GM21529 (cell line): ENCODE results near the gene KLHL29.

Experiments
- ATAC-seq: cut with Tn5 transposase; IDR thresholded peaks from one replicate; pipeline ENCODE4 v1.9.1; 2021; ENCODE audit not compliant: unreplicated experiment

The KLHL29 gene

DNA sequence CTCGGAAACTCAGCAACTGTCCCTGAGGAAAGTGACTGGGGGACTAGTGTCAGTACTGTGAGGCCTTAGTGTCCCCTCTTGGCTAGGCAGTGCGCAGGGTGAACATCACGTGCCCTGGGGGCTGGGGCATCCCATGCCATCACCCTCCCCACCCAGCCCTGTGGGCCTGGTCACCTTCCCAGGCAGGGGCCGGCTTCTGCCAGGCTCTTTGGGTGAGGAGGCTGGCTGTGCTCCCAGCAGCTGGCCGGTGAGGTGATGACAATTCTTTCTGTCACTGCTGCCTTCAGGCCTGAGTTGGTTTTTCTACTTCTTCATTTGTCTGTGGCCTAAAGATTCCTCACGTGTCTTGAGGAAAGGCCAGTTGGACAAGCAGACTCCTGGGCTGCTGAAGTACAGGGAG, 180.8 kb downstream of the KLHL29 start:
- no peak for ATAC-seq

DNA sequence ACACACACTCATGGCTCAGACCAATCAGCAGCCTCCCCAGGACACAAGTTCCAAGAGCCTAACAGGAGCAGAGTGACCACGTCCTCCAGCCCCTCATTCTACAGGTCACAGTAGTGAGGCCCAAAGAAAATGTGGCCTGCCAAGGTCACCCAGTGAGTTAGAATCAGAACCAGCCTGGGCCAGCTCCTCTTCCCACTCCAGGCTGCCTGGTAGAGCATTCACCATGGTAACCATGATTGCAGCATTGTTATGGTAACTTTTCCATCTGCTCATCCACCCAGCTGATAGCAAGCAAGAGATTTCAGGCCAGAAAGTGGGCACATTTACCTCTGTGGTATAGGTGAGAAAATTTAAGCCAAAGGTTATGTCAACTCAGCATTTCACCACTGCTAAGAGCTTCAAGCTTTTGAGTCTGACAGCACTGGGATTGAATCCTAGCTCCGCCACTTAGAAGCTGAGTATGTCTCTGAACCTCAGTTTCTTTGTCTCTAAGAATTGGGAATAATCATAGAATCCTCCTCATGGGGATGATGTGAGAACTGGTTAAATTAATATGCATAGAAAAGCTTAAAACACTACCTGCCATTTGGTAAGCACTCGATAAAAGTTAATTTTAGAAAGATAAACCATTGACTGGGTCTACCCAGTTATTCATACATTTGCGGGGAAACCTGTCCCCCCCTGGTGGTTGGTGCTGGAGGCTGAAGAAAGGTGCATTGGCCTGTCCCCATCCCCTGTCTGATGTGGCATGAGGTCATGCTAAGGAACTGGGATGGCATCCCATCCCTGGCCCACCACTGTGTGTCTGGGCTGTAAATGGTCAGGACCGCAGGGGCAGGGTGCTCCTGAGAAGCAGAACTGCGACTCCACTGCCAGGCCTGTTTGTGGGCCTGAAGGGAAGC, 181.5 kb downstream of the KLHL29 start:
- ATAC-seq = no peak

DNA sequence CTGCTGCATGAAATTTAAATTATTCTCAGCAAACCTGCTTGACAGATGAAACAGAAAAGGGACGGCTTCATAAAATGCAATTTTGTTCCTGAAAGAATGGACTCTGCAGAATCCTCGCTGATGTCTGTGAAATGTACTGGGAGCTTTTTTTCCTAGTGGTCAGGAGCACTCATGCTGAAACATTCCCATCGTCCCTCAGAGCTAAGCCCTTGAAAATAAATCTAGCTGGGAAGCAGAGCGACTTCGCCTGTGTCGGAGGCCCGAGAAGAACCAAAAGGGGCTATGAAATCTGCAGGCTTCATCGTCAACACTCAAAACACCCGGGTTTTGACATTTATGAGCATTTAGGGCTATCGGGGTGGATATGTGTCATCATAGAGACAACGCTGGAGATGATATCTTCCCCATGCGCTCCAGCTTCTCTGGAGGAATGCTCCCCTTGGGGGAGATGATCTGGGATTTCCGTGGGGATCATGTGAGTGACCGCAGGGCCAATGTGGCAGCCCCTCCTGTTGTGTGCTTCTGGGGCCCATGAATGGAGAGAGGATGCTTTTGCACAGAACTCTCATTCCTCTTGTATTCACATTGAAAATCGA, 182.3 kb downstream of the KLHL29 start:
- ATAC-seq = no peak

DNA sequence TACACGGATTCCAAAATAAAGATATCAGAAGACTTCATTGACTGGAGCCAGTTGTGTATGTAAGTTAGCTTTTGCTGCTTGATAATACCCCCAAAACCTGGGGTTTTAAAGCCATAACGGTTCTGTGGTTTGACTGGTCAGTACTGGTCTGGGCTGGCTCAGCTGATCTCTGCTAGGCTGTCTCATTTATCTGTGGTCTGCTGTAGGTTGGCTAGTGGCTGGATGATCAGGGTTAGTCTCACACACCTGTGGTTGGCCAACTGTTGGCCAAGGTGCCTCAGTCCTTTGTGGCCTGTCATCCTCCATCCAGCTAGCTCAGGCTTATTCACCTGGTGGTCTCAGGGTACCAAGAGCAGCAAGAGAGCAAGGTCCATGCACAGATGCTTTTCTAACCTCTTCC, 183.2 kb downstream of the KLHL29 start:
- ATAC-seq = no peak

DNA sequence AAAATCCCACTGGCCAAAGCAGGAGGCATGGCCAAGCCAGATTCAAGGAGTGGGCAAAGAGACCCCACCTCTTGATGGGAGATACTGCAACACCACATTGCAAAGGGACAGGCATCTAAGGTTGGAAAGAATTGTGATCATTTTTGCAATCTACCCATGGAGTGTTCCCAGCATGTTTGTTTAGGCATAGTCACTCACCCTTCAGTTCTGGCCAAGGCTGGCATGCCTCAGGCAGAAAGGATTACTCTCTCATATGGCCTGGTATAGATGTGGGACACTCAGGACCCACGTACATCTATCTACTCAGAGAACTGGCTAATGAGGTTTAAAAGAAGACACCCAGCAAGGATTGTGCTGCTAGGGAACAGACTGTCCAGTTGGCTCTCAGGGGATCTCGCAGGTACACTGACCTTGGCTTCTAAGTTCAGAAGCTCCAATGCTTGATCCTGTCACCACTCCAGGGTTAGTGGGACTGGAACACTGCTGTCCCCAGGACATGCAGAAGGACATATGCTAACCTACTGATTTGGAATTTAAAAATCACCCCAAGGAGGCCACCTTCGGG, 183.7 kb downstream of the KLHL29 start:
- no peak for ATAC-seq

DNA sequence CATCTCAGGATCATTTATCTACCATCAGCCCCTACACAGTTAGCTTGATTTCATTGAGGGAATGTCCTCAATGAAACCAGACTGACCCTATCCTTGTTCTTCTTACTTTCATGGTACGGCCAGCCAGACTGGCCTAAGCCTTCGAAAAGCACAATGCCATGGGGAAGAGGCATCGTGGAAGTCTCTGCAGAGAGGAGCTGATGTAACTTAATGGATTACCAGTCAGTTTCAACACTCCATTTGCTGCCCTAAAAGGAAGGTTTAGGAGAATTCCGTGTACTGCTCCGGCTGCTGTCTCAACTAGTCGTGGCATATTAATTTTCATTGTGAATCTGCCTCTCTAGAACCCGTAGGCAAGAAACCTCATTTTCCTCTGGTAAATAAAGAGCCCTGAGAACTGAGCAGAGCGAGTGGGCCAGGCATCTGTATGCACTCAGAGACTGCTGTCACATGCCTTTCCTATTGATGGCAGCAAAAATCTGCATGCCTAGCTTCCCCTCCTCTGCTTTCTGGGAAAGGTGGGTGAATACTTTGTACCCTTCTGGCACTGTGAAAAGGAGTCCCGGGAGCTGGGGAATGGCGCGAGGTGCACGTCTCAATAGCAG, 184.9 kb downstream of the KLHL29 start:
- ATAC-seq = no peak

DNA sequence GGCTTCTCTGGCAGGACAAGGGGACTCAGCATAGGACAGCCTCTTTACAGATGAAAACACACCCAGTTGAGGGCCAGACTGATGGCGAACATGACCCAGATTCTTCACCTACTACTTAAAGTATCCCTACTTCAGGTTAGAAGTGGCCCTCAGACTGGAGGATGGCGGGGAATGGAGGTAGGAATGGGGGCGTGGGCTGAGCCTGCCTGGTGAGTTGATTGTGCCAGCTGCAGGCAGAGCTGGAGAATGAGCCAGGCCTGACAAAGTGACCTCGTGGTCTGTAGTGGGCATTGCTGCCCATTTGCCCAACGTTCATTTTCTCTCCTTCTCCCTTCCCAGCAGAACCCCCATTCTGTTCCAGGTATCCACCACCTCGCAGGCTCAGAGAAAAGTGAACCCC, 186.1 kb downstream of the KLHL29 start:
- no peak for ATAC-seq

DNA sequence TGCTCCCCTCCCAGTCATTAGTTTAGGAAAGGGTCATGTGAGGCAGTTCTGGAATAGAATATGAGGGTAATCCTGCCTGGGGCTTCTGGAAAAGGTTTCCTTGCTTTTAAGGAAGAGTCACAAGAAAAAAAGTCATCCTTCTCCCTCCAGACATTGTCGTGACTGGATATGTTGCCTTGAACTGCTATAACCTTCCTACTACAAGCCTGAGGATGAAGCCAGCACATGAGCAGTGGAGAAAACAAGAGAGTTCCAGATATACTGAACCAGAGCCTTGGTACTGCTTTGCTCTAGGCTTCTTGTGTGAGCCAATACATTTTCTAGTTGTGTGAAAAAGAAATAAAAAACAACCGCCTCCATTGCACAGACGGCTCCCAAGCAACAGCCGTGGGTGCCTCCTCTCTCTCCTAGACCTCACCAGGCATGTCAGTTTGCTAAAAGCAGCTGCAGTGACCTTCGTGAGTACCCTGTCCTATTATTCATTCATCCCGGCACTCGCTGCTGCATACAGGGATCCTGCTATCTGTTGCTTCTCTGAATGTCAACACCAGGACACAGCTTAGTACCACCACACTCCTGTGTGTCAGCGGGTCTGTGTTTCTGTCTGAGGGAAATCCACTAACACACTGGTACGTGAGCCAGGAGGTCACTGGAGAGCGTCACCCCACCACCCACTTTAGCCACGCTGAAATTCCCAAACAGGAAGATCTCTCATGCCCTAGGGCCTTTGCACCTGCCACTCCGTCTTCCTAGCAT, 186.7 kb downstream of the KLHL29 start:
- ATAC-seq = no peak

DNA sequence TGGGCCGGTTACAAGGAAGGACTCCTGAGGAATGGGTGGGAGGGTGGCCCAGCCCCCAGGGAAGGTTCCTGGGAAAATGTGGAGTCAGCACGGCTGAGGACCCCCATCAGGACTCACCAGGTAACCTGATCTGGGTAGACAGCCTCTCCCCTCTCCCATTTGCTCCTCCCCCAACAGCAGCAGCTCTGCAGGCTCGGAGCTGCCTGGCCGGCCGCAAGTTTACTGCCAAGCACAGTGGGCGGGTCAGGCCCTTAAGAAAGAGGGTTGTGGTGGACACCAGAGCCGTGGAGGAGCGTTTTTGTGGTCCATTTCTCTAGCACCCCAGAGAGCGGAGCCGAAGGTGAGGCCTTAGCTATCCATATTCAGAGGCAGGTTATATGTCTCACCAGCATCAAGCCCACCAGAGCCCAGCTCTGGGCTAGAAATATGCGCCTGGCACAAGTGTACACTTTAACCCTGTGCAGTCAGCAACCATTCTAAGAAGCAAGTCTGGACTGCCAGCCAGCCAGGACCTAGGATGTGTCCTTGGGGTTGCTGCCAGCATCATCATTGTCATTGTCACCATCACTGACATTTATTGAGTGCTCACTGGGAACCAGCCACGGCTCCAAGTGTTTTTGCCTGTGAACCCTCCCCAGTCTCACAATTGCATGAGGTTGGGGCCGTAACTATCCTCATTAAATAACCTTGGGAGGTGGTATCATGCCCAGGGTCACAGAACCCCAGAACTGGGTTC, 190.1 kb downstream of the KLHL29 start:
- ATAC-seq = no peak

DNA sequence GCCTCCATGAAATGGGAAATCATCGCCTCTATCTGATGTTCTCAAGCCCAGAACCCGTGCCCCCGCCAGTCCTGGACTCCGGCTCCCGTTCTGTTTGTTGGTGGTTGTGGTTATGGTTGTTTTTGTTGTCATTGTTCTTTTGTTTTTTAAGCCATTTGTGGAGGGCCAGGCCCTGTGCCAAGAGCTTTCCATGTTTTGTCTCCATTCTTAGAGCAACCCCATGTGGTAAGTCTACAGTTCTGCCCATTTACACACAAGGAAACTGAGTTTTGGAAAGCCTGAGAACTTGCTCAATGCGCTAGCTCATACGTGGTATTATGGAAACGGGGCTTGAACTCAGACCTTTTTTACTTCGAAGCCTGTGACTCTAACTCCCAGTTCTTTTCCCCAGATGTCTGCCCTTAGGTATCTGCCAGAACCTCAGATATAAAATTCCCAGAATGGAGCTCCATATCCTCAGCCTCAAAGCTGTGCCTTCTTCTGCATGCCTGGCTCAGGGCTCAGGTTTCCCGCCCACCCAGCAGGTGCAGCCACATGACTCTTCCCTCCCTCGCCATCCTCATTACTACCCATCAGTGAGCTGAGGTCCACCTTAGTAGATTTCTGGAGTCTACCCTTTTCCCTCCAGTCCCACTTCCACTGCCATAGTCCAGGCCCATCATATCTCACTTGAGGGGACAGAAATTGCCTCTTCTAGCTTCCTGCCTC, 194.1 kb downstream of the KLHL29 start:
- ATAC-seq = no peak

DNA sequence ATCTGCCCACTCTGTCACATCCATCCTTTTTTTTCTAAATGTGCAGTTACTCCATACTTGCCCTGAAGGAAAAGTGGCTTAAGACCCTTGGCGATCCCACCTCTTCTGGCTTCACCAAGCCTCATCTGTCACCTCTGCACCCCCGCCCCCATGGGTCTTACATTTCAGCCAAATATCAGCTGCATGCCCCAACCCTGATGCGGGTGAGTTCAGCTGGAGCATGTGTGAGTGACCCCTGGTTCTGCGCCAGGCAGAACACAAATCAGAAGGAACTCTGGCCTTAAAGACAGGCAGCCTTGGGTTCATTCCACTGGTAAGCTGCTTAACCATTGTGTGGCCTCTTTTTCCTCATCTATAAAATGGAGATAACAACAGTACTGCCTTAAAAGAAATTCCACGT, 194.7 kb downstream of the KLHL29 start:
- no peak for ATAC-seq

DNA sequence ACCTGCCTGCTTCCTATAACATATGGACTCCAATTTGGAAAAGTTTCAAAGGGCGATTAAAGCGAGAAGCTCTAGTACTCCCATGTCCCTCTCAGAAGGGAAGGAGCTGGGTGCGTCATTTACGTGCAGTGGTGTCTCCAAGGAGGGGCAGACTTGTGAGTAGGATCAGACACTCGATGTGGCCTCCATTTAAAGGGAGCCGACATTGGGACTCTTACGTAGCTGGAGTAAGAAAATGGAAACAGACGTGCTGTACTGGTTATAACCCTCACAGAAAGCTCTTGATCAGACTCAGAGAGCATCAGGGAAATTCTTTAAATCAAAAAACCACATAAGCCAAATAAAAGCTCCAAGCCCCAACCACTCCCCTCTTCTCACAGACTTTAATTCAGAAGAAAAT, 198.5 kb downstream of the KLHL29 start:
- no peak for ATAC-seq

DNA sequence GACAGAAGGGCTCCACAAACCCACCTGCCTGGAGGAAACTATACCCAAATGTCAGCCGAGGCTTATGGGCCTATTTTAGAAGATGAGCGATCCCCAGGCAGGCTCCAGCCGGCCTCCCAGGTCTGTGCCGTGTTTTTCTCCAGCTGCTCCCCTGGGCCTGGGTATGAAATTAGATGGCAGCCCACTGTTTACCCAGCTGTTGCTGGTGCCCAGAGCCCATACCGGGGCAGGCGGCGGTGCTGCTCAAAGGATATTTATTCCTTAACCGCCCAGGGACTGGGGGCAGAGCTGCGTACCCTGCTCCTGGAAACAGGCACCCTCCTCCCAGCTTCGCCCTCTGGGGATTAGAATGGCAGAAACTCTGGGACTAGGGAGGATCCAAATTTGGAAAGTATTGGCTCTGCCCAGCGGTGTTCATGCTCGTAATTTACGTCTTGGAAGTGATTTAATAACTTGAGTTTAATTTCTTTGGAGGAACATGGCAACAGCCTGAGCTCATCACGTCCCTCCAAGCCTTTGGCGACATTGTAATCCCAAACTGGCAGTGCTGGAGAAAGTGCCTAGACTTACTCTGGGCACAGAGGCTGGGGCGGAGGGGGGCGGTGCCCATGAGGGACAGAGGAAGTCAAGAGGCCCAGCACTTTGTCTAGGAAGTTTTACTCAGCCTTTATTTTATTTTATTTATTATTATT, 199.2 kb downstream of the KLHL29 start:
- no peak for ATAC-seq

DNA sequence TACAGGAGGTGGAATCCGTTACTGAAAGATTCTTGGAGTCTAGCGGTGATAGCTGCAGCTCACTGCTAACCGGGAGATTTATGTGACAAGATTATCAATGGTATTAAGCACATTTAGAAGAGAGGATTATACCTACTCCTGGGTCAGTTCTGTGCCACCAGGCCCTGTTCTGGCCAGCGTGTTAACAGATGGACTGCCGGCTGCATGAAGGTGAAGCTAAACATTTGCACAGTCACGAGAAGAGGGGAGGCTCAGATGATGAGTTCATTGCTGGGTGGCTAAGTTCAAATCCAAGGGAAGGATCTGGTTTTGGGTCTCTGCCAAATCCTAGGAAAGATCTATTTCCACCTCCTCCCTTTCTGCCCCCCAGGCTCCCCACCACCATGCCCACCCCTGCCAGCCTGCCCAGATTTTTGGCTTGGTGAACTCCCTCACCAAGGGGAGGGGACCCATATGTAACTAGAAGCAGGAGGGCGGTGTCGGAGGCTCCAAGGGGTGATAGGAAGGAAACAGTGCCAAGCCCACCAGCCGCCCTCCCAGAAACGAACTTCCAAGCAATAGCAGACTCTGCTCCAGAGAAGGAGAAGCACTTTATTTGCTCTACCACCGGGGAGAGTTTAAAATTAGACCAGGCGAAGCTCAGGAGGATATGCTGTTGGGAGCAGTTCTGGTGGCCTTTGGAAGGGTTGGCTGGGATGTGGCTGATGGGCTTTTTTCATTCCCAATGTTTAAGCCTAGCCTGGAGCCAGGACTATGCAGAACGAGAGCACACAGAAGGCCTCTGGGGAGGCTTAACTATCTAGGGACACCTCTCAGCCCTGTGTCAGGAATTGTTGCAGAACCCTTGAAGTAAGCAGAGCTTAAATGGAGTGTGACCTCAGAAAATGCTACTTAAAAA, 200.5 kb downstream of the KLHL29 start:
- ATAC-seq = no peak

DNA sequence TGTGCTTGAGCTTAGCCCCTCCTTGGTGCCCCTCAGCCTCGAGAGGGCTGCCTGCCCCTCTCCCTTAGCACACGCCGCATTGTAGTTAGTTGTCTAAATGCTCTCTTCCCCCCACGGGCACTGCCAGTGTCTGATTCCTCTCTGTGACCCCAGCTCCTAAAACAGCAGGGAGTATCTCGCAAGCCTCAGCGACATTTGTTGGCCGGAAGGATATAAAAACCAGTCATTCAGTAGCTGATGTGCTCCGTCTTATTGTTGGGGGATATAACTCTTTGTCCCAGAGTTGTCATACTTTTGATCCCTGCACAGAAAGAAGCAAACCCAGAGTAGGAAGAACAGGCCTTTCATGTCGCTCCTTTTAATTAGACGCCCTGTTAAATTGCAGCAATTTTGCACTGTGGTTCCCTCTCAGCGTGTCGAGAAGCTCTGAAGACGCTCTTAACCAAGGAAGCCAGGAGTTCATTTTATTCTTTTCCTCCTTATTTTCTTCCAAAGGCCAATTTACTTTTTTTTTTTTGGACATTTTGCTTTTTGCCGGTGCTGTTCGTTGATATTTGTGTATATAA, 201.8 kb downstream of the KLHL29 start:
- ATAC-seq = no peak

DNA sequence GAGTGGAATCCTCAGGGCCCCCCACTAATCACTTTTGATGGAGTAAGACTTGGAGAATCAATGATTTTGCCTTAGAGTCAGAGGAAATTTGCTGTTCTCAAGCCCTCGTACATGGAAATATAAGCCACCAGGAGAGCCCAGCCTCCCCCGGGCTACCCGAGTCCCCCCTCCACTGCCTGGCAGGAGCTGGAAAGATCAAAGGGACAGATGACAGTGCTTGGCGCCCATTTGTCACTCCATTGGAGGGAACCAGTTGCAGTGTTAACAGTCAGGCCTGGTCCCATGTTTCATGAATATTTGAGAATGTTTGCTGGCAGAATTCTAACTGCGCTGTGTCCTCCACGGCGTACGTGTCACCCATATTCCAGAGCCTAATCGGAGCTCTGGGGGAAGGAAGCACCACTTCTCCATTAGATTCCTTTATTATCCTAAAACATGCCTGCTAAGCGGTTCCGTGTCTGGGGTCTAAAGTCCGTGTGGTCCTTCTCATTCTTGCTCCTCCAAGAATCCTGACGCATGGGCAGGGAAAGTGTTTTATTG, 202.4 kb downstream of the KLHL29 start:
- ATAC-seq = no peak

DNA sequence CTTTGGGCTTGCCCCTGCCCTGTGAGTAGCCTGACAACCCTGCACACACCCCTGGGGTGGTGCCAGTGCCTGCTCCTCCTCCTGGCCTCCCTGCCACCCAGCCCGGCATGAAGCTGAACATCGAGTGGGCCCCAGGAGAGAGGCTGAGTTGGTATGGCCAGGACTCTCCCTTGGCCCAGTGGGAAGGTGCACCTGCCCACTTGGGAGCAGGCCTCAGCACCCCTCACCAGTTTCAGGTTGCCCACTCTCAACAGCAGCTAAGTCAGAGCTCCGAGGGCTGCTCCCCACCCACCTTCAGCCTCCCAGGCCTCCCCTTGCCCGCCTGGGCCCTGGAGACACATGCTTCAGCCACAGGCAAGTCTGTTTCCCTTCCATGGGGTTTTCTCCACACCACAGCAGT, 203.1 kb downstream of the KLHL29 start:
- peak; percentile 11 for ATAC-seq
